GM10266 (cell line): Measurements from ENCODE around the gene ALDH1A1.

ENCODE experiments used
- DNase-seq: peaks from one replicate; pipeline ENCODE4 v3.0.0; 2012; ENCODE audit errors: extremely low spot score
- TF ChIP-seq, protein P1 (sequence below): IDR thresholded peaks from 2 replicates; pipeline ENCODE4 v1.5.1; 2012; ENCODE audit warnings: mild to moderate bottlenecking, low read depth; ENCODE audit not compliant: control insufficient read depth, insufficient read depth; ENCODE audit errors: missing control alignments

Gene ALDH1A1

DNA sequence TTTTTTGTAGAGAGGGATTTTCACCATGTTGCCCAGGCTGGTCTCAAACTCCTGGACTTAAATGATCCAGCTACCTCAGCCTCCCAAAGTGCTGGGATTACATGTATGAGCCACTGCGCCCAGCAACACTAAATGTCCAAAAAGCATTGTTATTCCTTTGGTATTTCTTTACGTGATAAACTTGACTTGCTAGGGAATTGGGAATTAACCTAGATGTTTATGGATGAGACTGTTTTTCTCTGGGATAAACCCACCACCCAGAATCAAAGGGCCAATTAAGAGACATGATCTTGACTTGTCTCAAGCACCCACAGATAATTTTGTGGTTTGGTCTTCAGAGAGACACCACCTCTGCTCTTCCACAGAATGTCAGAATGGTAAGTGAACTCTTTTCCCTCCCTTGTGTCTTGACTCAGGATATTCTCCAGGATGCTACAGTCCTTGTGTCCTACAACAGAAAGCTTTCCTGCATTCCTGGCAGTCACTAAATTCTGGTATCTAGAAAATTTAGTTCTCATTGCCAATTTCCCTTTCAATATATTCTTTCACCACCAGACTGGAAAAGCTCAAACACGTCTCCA is 55.7 kb downstream of the ALDH1A1 start:
- no peak for DNase-seq
- TF ChIP-seq, protein P1, sequence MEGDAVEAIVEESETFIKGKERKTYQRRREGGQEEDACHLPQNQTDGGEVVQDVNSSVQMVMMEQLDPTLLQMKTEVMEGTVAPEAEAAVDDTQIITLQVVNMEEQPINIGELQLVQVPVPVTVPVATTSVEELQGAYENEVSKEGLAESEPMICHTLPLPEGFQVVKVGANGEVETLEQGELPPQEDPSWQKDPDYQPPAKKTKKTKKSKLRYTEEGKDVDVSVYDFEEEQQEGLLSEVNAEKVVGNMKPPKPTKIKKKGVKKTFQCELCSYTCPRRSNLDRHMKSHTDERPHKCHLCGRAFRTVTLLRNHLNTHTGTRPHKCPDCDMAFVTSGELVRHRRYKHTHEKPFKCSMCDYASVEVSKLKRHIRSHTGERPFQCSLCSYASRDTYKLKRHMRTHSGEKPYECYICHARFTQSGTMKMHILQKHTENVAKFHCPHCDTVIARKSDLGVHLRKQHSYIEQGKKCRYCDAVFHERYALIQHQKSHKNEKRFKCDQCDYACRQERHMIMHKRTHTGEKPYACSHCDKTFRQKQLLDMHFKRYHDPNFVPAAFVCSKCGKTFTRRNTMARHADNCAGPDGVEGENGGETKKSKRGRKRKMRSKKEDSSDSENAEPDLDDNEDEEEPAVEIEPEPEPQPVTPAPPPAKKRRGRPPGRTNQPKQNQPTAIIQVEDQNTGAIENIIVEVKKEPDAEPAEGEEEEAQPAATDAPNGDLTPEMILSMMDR: no peak

DNA sequence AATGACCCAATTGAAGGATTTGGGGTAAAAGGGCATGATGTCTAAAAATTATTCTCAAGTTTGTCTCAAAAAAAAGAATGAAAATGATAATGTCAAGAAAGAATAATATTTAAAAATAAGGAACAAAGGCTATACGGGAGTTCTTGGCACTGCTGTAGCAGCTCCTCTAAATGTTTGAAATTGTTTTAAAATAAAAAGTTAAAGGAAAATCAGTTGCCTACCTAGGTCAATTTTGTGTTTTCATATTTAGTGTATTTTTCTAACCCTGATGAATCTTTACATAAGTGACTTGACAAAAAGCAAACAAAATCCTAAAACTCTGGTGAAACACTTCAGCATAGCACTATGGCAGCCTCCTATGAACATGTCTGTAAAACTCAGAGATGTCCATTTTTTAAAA is 56.4 kb downstream of the ALDH1A1 start:
- TF ChIP-seq, protein P1: no peak
- DNase-seq: no peak

DNA sequence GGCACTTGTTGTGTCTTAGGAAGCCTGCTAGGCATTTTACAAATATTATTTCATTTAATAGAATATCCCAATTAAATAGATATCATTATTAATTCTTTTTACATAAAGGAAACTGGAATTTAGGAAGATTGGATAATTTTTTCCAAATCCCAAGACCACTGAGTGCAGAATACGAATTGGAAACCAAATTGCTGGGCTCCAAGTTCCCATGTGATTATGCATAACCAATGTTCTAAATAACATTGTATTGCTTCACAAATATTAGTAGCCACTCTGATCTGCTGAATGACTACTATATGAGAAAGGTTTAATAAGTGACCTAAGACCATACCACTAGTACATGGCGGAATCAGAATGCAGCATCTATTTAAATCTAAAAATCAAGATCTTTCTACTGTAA is 57.7 kb downstream of the ALDH1A1 start:
- DNase-seq: no peak
- TF ChIP-seq, protein P1: no peak

DNA sequence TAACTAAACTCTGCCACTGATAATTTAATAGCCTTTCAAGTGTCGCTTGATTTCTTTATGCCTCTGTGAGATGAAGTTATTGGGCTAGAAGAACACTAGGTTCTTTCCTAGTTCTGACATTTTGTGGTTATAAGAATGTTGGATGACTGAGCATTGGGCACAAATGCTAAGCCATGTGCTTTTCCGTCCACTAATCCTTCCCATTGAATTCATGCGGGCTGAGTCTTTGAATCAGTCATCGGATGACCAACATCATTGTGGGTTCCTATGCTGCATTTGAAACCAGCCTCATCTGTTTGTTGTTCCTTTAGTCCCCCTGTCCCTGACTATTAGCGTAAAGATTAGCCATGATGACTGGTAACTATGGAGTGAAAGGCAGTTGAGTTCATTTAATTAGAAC is 58.5 kb downstream of the ALDH1A1 start:
- TF ChIP-seq, protein P1: no peak
- DNase-seq: no peak

DNA sequence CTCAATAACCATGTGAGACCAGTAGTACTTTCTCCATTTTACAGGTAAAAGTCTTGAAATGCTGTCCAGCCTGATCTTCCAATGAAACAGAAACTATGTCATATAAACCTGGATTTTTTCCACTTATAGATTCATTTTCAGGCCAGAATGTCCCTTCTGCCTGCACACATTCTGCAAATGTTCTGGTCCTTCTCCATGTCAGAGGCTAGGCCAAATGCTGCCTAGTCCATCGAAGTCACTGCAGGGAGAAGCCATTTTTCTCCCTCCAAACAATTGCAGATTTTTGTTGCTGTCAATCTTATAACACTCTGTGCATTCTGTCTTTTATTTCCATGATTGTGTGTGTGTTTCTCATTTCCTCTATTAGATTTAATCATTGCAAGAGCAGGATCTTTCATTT is 59.4 kb downstream of the ALDH1A1 start:
- DNase-seq: no peak
- TF ChIP-seq, protein P1: no peak

DNA sequence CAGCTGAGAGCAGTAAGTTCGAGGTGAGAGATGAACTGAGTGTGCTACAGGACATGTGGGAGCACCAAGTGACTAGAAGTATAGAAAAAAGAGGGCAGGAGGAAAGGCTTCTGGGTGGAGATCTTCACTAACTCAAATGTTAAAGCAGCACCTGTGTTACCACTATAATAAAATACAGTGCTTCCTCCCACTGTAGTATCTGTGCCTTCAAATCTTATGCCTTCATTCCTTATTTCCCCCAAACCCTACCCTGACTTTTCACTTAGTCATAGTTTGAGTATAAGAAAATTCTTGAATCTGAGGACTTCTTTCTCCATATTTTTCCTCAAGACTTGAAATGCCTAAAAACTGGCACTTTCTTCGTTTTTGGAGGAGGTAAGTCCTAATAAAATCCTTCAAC is 61.8 kb downstream of the ALDH1A1 start:
- DNase-seq: no peak
- TF ChIP-seq, protein P1: no peak

DNA sequence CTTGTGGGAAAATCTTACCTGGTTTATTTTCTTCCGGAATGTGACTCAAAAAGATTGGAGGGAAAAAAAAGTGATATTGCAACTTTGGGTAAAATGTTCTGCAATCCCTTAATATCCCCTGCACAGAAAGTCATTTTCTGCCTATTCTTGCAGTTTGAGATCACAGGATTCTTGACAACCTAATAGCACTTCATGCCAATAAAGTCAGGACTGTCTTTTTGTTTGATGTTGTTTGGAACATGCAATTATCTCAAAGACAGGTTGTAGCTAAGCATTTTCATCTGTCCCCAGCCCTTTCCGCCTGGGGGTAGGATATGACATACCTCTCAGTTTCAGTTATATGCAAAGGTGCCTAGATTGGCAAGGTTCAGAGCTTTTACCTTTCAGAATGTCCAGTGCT is 63.9 kb downstream of the ALDH1A1 start:
- TF ChIP-seq, protein P1: no peak

More for the DNA sequence above, 63.9 kb downstream of the ALDH1A1 start:
- no peak for DNase-seq
